ENCODE measurements around the gene TMEM163. TPM values are rescaled to one million over a fixed set of nuclear protein-coding genes. Genes with fewer than 3 reads are reported as not detected.

Gene TMEM163
- total and polyA plus RNA-seq, 9 donors, result 0.24 to 3.6 (median 1.5) TPM

GRCh38 chr2:134588556-134588955, 130.2 kb downstream of the TMEM163 start:
- DNase-seq, result no peak
- Histone ChIP-seq H3K4me3 (no peak overlapping the region), H3K27ac (no peak overlapping the region), H3K36me3 (no peaks in the 10 kb centered on the region), H3K4me1 (ENCODE audit: insufficient read depth) (peaks cover 2% of the 10 kb centered on the region), H3K27me3 (no peaks in the 10 kb centered on the region), H3K9me3 (peaks cover 0 to 10% of the 10 kb centered on the region in 2 donors)
- WGBS, 3 donors, result 74 to 80% (median 80%) methylated on average over 2 of the region's 2 CpGs
- TF ChIP-seq POLR2A (IDR thresholded peaks at IDR 0.05) (no peak), EP300 (IDR thresholded peaks at IDR 0.05) (no peak), CTCF (IDR thresholded peaks at IDR 0.05) (no peak)
- intact Hi-C loops (cut with DNase I), result no loop called here

GRCh38 chr2:134586326-134586965, 132.4 kb downstream of the TMEM163 start:
- Histone ChIP-seq H3K4me3 (no peak overlapping the region), H3K4me1 (ENCODE audit: insufficient read depth) (peaks cover 2% of the 10 kb centered on the region), H3K36me3 (no peaks in the 10 kb centered on the region), H3K27ac (no peak overlapping the region), H3K9me3 (peaks cover 0 to 10% of the 10 kb centered on the region in 2 donors), H3K27me3 (no peaks in the 10 kb centered on the region)
- TF ChIP-seq EP300 (IDR thresholded peaks at IDR 0.05) (no peak), CTCF (IDR thresholded peaks at IDR 0.05) (no peak), POLR2A (IDR thresholded peaks at IDR 0.05) (no peak)
- no peak for DNase-seq
- intact Hi-C loops (cut with DNase I), result no loop called here
- 86 to 92% (median 91%) methylated on average over 8 of the region's 8 CpGs for WGBS, 3 donors

- peaks cover 0 to 7% of the 10 kb centered on the region in 2 donors for H3K9me3 ChIP-seq
- peak in 3 of 5 donors; percentile 20 to 48 (median 24) for DNase-seq
- H3K36me3 ChIP-seq, result no peaks in the 10 kb centered on the region
- 2 to 47% (median 10%) methylated on average over 2 of the region's 2 CpGs for WGBS, 3 donors
- no peaks in the 10 kb centered on the region for H3K27me3 ChIP-seq
- no peak overlapping the region for H3K4me3 ChIP-seq
- H3K27ac ChIP-seq, result no peak overlapping the region
- intact Hi-C loops (cut with DNase I), result no loop called here
- H3K4me1 ChIP-seq (ENCODE audit: insufficient read depth), result peaks cover 2% of the 10 kb centered on the region
- TF ChIP-seq EP300 (IDR thresholded peaks at IDR 0.05) (no peak), CTCF (IDR thresholded peaks at IDR 0.05) (no peak), POLR2A (IDR thresholded peaks at IDR 0.05) (no peak)
These were observed 134.7 kb downstream of the TMEM163 start for GRCh38 chr2:134583997-134584520.

GRCh38 chr2:134583462-134583861, 135.3 kb downstream of the TMEM163 start:
- 78 to 87% (median 83%) methylated on average over 6 of the region's 6 CpGs for WGBS, 3 donors
- TF ChIP-seq EP300 (IDR thresholded peaks at IDR 0.05) (no peak), POLR2A (IDR thresholded peaks at IDR 0.05) (no peak), CTCF (IDR thresholded peaks at IDR 0.05) (no peak)
- no peak overlapping the region for H3K4me3 ChIP-seq
- no peak overlapping the region for H3K27ac ChIP-seq
- no peaks in the 10 kb centered on the region for H3K36me3 ChIP-seq
- no peaks in the 10 kb centered on the region for H3K27me3 ChIP-seq
- peaks cover 0 to 7% of the 10 kb centered on the region in 2 donors for H3K9me3 ChIP-seq
- intact Hi-C loops (cut with DNase I), result no loop called here
- peaks cover 2% of the 10 kb centered on the region for H3K4me1 ChIP-seq (ENCODE audit: insufficient read depth)
- DNase-seq, result no peak
